GM23338 (cell line): ENCODE measurements around the gene ANKRD44.

Experiments used
- CREB1 ChIP-seq: fragments of 250-450 bp; sonication (Bioruptor Pico); IDR thresholded peaks from 2 replicates; pipeline ENCODE4 v1.5.0; 2020; ENCODE audit warnings: low read depth, mild to moderate bottlenecking, moderate library complexity
- EZH2 ChIP-seq: fragments of 200-600 bp; sonication (generic); IDR thresholded peaks from one replicate; pipeline ENCODE4 v1.8.0; 2017; ENCODE audit warnings: antibody characterized with exemption, mild to moderate bottlenecking, low read depth; ENCODE audit not compliant: unreplicated experiment
- EZH2phosphoT487 ChIP-seq: fragments of 200-600 bp; sonication (generic); IDR thresholded peaks from one replicate; pipeline ENCODE4 v1.8.1; 2018; ENCODE audit warnings: antibody characterized with exemption; ENCODE audit not compliant: unreplicated experiment
- NANOG ChIP-seq: IDR thresholded peaks from 2 replicates; pipeline ENCODE4 v1.6.1; 2016; ENCODE audit warnings: antibody characterized with exemption, borderline replicate concordance
- POLR2AphosphoS5 ChIP-seq: IDR thresholded peaks from 2 replicates; pipeline ENCODE4 v1.6.1; 2016; ENCODE audit warnings: antibody characterized with exemption, low read depth
- REST ChIP-seq: IDR thresholded peaks from one replicate; pipeline ENCODE4 v1.6.1; 2018; ENCODE audit warnings: antibody characterized with exemption; ENCODE audit not compliant: unreplicated experiment
- ZNF114 ChIP-seq: fragments of 250-450 bp; sonication (Bioruptor Pico); IDR thresholded peaks from 2 replicates; pipeline ENCODE4 v1.5.0; 2020; ENCODE audit warnings: mild to moderate bottlenecking, moderate library complexity
- TF ChIP-seq, protein P1 (sequence below), 2 experiments: fragments of 200-600 bp in 1 of 2; sonication (generic) in 1 of 2; conservative IDR thresholded peaks; 2 replicates each; pipeline versions ENCODE4 v1.5.1 to v1.6.1; 2016 to 2017; ENCODE audit warnings: antibody characterized with exemption in 2 of 2, low read depth in 2 of 2, mild to moderate bottlenecking in 2 of 2, moderate library complexity in 1 of 2
- TF ChIP-seq, protein P2 (sequence below): fragments of 250-450 bp; sonication (Bioruptor Pico); IDR thresholded peaks from 2 replicates; pipeline ENCODE4 v1.5.0; 2020; ENCODE audit warnings: mild to moderate bottlenecking, moderate library complexity

GRCh38 chr2:197353393-197354168, 43.0 kb upstream of the ANKRD44 start:
- TF ChIP-seq, protein P1, sequence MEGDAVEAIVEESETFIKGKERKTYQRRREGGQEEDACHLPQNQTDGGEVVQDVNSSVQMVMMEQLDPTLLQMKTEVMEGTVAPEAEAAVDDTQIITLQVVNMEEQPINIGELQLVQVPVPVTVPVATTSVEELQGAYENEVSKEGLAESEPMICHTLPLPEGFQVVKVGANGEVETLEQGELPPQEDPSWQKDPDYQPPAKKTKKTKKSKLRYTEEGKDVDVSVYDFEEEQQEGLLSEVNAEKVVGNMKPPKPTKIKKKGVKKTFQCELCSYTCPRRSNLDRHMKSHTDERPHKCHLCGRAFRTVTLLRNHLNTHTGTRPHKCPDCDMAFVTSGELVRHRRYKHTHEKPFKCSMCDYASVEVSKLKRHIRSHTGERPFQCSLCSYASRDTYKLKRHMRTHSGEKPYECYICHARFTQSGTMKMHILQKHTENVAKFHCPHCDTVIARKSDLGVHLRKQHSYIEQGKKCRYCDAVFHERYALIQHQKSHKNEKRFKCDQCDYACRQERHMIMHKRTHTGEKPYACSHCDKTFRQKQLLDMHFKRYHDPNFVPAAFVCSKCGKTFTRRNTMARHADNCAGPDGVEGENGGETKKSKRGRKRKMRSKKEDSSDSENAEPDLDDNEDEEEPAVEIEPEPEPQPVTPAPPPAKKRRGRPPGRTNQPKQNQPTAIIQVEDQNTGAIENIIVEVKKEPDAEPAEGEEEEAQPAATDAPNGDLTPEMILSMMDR (conservative IDR thresholded peaks at IDR 0.05; ENCODE audit: low read depth in 2 of 2) = no peak
- TF ChIP-seq REST (no peak), POLR2AphosphoS5 (no peak), CREB1 (CRISPR knock-in tag) (no peak), EZH2phosphoT487 (no peak), EZH2 (no peak), NANOG (no peak), ZNF114 (CRISPR knock-in tag) (no peak)
- TF ChIP-seq, protein P2, sequence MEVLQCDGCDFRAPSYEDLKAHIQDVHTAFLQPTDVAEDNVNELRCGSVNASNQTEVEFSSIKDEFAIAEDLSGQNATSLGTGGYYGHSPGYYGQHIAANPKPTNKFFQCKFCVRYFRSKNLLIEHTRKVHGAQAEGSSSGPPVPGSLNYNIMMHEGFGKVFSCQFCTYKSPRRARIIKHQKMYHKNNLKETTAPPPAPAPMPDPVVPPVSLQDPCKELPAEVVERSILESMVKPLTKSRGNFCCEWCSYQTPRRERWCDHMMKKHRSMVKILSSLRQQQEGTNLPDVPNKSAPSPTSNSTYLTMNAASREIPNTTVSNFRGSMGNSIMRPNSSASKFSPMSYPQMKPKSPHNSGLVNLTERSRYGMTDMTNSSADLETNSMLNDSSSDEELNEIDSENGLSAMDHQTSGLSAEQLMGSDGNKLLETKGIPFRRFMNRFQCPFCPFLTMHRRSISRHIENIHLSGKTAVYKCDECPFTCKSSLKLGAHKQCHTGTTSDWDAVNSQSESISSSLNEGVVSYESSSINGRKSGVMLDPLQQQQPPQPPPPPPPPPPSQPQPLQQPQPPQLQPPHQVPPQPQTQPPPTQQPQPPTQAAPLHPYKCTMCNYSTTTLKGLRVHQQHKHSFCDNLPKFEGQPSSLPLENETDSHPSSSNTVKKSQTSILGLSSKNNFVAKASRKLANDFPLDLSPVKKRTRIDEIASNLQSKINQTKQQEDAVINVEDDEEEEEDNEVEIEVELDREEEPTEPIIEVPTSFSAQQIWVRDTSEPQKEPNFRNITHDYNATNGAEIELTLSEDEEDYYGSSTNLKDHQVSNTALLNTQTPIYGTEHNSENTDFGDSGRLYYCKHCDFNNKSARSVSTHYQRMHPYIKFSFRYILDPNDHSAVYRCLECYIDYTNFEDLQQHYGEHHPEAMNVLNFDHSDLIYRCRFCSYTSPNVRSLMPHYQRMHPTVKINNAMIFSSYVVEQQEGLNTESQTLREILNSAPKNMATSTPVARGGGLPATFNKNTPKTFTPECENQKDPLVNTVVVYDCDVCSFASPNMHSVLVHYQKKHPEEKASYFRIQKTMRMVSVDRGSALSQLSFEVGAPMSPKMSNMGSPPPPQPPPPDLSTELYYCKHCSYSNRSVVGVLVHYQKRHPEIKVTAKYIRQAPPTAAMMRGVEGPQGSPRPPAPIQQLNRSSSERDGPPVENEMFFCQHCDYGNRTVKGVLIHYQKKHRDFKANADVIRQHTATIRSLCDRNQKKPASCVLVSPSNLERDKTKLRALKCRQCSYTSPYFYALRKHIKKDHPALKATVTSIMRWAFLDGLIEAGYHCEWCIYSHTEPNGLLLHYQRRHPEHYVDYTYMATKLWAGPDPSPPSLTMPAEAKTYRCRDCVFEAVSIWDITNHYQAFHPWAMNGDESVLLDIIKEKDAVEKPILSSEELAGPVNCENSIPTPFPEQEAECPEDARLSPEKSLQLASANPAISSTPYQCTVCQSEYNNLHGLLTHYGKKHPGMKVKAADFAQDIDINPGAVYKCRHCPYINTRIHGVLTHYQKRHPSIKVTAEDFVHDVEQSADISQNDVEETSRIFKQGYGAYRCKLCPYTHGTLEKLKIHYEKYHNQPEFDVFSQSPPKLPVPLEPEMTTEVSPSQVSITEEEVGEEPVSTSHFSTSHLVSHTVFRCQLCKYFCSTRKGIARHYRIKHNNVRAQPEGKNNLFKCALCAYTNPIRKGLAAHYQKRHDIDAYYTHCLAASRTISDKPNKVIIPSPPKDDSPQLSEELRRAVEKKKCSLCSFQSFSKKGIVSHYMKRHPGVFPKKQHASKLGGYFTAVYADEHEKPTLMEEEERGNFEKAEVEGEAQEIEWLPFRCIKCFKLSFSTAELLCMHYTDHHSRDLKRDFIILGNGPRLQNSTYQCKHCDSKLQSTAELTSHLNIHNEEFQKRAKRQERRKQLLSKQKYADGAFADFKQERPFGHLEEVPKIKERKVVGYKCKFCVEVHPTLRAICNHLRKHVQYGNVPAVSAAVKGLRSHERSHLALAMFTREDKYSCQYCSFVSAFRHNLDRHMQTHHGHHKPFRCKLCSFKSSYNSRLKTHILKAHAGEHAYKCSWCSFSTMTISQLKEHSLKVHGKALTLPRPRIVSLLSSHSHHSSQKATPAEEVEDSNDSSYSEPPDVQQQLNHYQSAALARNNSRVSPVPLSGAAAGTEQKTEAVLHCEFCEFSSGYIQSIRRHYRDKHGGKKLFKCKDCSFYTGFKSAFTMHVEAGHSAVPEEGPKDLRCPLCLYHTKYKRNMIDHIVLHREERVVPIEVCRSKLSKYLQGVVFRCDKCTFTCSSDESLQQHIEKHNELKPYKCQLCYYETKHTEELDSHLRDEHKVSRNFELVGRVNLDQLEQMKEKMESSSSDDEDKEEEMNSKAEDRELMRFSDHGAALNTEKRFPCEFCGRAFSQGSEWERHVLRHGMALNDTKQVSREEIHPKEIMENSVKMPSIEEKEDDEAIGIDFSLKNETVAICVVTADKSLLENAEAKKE (CRISPR knock-in tag) = no peak
